Glutamatergic neuron (in vitro differentiated cells): ENCODE measurements around the gene OVOL1. TPM values are rescaled to one million over a fixed set of nuclear protein-coding genes. Genes with fewer than 3 reads are reported as not detected.
"Not testable (repeated sequence)": the region's sequence is repeated elsewhere in the genome, so short reads cannot be mapped to it uniquely, and the experiment has no call there.

Experiments
- DNase-seq: peaks from one replicate; pipeline ENCODE4 v3.0.0; 2022
- H3K27ac Mint-ChIP-seq: one replicate; pipeline ENCODE4 v1.8.0; 2020; ENCODE audit warnings: mild to moderate bottlenecking, mixed read lengths, inconsistent platforms; ENCODE audit not compliant: unreplicated experiment
- H3K27me3 Mint-ChIP-seq: one replicate; pipeline ENCODE4 v1.8.0; 2020; ENCODE audit warnings: mild to moderate bottlenecking, moderate library complexity, mixed read lengths, inconsistent platforms; ENCODE audit not compliant: unreplicated experiment
- H3K36me3 Mint-ChIP-seq: one replicate; pipeline ENCODE4 v1.8.0; 2020; ENCODE audit warnings: mild to moderate bottlenecking, mixed read lengths, inconsistent platforms; ENCODE audit not compliant: unreplicated experiment
- H3K4me1 Mint-ChIP-seq: one replicate; pipeline ENCODE4 v1.8.0; 2020; ENCODE audit warnings: mild to moderate bottlenecking, low read depth, mixed read lengths, inconsistent platforms; ENCODE audit not compliant: unreplicated experiment
- H3K4me3 Mint-ChIP-seq: one replicate; pipeline ENCODE4 v1.8.0; 2020; ENCODE audit warnings: mild to moderate bottlenecking, mixed read lengths, inconsistent platforms; ENCODE audit not compliant: unreplicated experiment
- H3K9me3 Mint-ChIP-seq: one replicate; pipeline ENCODE4 v1.8.0; 2020; ENCODE audit warnings: mild to moderate bottlenecking, moderate library complexity, mixed read lengths, inconsistent platforms; ENCODE audit not compliant: unreplicated experiment
- total RNA-seq: library from RNA; stranded (reverse); fragmentation: NEBNext Ultra II Directional; extraction: Animal tissue kit (Norgen Biotek cat#: 25700); gene quantifications from one replicate; pipeline ENCODE4 v1.2.1, GENCODE V29; 2021; ENCODE audit not compliant: unreplicated experiment
- TF ChIP-seq, protein P1 (sequence below): fragments of 200-600 bp; sonication (generic); IDR thresholded peaks from one replicate; pipeline ENCODE4 v1.5.0; 2021; ENCODE audit not compliant: partially characterized antibody, unreplicated experiment

Gene OVOL1
- total RNA-seq, 1 donor from 2014 or later = not detected

DNA sequence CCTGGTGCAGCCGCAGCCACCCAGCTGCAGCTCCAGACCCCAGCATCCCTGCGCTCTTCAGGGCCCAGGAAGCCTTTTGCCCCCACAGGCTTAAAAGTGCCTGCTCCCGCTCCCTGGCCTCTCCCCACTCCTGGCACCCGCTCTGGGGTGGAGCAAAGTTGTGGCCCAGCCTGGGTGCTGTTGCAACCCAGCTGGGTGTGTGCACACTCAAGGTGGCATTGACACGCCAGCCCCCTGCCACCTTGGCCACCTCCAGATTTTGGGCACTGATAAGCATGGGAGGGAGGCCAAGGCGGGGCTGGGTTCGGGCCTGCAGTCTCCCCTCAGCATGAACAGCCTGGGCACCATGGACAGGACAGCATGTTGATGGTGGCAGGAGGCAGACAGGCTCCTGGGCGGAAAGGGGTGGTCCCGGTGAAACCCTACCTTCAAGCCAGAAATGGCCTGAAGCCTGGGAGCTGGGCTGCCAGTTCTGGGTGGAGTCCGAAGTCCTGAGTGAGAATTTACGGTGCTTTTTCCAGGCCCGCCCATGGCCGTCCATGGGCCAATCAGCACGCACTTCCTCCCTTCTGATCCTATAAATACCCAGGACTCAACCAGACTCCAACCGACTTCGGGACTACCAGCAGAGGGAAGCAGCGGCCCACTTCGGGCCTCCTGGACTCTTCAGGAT, 42.7 kb upstream of the OVOL1 start:
- Mint-ChIP-seq H3K4me3 (no peak overlapping the region), H3K4me1 (no peaks in the 10 kb centered on the region), H3K27ac (no peak overlapping the region), H3K36me3 (no peaks in the 10 kb centered on the region), H3K9me3 (peaks cover 2% of the 10 kb centered on the region), H3K27me3 (no peaks in the 10 kb centered on the region)
- TF ChIP-seq, protein P1, sequence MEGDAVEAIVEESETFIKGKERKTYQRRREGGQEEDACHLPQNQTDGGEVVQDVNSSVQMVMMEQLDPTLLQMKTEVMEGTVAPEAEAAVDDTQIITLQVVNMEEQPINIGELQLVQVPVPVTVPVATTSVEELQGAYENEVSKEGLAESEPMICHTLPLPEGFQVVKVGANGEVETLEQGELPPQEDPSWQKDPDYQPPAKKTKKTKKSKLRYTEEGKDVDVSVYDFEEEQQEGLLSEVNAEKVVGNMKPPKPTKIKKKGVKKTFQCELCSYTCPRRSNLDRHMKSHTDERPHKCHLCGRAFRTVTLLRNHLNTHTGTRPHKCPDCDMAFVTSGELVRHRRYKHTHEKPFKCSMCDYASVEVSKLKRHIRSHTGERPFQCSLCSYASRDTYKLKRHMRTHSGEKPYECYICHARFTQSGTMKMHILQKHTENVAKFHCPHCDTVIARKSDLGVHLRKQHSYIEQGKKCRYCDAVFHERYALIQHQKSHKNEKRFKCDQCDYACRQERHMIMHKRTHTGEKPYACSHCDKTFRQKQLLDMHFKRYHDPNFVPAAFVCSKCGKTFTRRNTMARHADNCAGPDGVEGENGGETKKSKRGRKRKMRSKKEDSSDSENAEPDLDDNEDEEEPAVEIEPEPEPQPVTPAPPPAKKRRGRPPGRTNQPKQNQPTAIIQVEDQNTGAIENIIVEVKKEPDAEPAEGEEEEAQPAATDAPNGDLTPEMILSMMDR = no peak
- peak; percentile 26 for DNase-seq

DNA sequence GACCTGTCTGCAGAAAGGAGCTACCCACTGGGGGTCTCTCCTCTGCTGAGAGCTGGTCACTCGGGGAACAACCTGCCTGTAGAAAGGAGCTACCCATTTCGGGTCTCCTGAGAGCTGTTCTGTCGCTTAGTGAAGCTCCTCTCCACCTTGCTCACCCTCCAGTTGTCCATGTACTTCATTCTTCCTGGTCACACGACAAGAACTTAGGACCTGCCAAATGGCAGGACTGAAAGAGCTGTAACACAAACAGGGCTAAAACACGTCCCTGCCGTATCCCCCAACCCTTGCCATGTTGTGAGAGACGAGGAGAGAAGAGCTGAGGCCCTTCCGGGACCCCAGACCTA, 42.2 kb upstream of the OVOL1 start:
- no peaks in the 10 kb centered on the region for H3K27me3 Mint-ChIP-seq
- TF ChIP-seq, protein P1 = no peak

DNA sequence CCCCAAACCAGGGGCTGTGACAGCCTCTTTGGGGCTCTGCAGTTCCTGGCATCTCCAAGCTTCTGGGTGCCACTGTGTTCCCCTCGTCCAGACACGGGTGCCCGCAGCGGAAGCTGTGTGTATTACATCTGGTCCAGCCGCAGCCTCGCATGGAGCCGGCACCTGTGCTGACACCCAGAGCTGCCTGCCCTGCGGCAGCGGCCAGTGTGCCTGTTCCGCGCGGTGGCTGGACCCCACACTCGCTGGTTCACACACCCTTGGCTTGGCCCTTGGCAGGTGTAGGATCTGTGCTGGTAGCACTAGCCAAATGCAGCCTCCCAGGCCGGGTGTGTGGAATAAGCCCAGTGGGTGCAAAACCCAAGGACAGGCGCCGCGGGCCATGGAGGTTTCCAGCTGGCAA, 41.8 kb upstream of the OVOL1 start:
- H3K27me3 Mint-ChIP-seq = no peaks in the 10 kb centered on the region
- no peak overlapping the region for H3K27ac Mint-ChIP-seq
- no peaks in the 10 kb centered on the region for H3K4me1 Mint-ChIP-seq
- no peak overlapping the region for H3K4me3 Mint-ChIP-seq
- peaks cover 2% of the 10 kb centered on the region for H3K9me3 Mint-ChIP-seq
- no peaks in the 10 kb centered on the region for H3K36me3 Mint-ChIP-seq
- TF ChIP-seq, protein P1 = no peak
- no peak for DNase-seq

More for the DNA sequence above, 42.2 kb upstream of the OVOL1 start:
- H3K4me3 Mint-ChIP-seq = no peak overlapping the region
- H3K9me3 Mint-ChIP-seq = peaks cover 2% of the 10 kb centered on the region
- no peak for DNase-seq
- no peak overlapping the region for H3K27ac Mint-ChIP-seq
- no peaks in the 10 kb centered on the region for H3K36me3 Mint-ChIP-seq
- no peaks in the 10 kb centered on the region for H3K4me1 Mint-ChIP-seq

GRCh38 chr11:65762169-65762568, 24.7 kb upstream of the OVOL1 start:
- H3K4me1 Mint-ChIP-seq, H3K4me3 Mint-ChIP-seq, H3K27me3 Mint-ChIP-seq, H3K36me3 Mint-ChIP-seq, DNase-seq: not testable (repeated sequence)
- peaks cover 10% of the 10 kb centered on the region for H3K9me3 Mint-ChIP-seq
- peak overlapping the region; percentile 68 for H3K27ac Mint-ChIP-seq

DNA sequence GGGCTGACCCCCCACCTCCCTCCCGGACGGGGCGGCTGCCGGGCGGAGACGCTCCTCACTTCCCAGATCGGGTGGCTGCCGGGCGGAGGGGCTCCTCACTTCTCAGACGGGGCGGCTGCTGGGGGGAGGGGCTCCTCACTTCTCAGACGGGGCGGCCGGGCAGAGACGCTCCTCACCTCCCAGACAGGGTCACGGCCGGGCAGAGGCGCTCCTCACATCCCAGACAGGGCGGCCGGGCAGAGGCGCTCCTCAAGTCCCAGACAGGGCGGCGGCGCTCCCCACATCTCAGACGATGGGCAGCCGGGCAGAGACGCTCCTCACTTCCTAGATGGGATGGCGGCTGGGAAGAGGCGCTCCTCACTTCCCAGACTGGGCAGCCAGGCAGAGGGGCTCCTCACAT, 24.0 kb upstream of the OVOL1 start:
- not testable (repeated sequence) for H3K4me3 Mint-ChIP-seq, DNase-seq, H3K36me3 Mint-ChIP-seq, H3K27ac Mint-ChIP-seq, H3K4me1 Mint-ChIP-seq, H3K27me3 Mint-ChIP-seq
- peaks cover 10% of the 10 kb centered on the region for H3K9me3 Mint-ChIP-seq

- TF ChIP-seq, protein P1 = no peak
- Mint-ChIP-seq H3K9me3 (peaks cover 6% of the 10 kb centered on the region), H3K36me3 (no peaks in the 10 kb centered on the region), H3K4me3 (no peak overlapping the region), H3K27ac (no peak overlapping the region), H3K27me3 (no peaks in the 10 kb centered on the region), H3K4me1 (no peaks in the 10 kb centered on the region)
- DNase-seq = no peak
Observed at GRCh38 chr11:65764434-65764833, 22.4 kb upstream of the OVOL1 start.
